ENCODE measurements around the gene SEC14L3. TPM values are rescaled to one million over a fixed set of nuclear protein-coding genes. Genes with fewer than 3 reads are reported as not detected.
A peak's percentile ranks its signal among the peaks of the same experiment; 100 is the strongest.

Gene SEC14L3
- total and polyA plus RNA-seq, 10 of the 15 experiments (the other 5 are each of a cell fraction or from before 2014, with no cell fraction given): 0.03 TPM; not detected in 9

DNA sequence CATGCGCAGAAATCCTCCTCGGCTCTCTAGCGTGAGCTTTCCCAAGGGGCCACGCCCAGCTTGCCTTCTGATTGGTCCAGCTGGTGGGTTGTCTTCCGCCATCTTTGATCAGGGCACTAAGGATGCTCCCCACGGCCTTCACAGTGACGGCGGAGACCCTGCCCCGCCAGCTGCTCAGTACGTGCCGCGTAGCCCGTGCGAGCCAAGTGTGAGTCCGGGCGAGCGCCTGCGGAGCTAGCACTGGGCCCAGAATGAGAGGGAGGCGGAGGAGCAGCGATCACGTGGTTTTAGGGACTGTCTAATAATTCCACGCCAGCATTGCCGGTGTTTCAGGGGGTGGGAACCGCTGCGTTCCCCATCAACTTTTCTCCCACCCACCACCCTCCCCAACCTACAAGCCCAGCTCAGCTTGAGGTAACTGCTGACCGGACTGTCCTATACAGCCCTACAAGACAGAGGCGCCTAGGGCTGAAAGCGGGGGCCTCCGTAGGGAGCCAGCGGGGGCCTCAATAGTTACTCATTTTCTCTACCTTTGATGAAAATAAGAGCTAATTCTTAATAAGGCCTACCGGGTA, 47.8 kb downstream of the SEC14L3 start (continued):
- TF ChIP-seq, protein P1, sequence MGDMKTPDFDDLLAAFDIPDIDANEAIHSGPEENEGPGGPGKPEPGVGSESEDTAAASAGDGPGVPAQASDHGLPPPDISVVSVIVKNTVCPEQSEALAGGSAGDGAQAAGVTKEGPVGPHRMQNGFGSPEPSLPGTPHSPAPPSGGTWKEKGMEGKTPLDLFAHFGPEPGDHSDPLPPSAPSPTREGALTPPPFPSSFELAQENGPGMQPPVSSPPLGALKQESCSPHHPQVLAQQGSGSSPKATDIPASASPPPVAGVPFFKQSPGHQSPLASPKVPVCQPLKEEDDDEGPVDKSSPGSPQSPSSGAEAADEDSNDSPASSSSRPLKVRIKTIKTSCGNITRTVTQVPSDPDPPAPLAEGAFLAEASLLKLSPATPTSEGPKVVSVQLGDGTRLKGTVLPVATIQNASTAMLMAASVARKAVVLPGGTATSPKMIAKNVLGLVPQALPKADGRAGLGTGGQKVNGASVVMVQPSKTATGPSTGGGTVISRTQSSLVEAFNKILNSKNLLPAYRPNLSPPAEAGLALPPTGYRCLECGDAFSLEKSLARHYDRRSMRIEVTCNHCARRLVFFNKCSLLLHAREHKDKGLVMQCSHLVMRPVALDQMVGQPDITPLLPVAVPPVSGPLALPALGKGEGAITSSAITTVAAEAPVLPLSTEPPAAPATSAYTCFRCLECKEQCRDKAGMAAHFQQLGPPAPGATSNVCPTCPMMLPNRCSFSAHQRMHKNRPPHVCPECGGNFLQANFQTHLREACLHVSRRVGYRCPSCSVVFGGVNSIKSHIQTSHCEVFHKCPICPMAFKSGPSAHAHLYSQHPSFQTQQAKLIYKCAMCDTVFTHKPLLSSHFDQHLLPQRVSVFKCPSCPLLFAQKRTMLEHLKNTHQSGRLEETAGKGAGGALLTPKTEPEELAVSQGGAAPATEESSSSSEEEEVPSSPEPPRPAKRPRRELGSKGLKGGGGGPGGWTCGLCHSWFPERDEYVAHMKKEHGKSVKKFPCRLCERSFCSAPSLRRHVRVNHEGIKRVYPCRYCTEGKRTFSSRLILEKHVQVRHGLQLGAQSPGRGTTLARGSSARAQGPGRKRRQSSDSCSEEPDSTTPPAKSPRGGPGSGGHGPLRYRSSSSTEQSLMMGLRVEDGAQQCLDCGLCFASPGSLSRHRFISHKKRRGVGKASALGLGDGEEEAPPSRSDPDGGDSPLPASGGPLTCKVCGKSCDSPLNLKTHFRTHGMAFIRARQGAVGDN (IDR thresholded peaks at IDR 0.05): peak; percentile 28
- TF ChIP-seq MTA2 (IDR thresholded peaks at IDR 0.05; ENCODE audit: low read depth): 0 out of 2 replicates have a peak, but pooled peaks have one; percentile 28
- no peak for TF ChIP-seq ZNF274 (IDR thresholded peaks at IDR 0.05; ENCODE audit: insufficient read depth, insufficient read length)
- TF ChIP-seq POU2F2 (IDR thresholded peaks at IDR 0.05; ENCODE audit: borderline replicate concordance, low read depth, low read length): no peak
- peak; percentile 94 to 98 for TF ChIP-seq BHLHE40 (IDR thresholded peaks at IDR 0.05; ENCODE audit: borderline replicate concordance in 1 of 2, low read depth in 2 of 2, low read length in 1 of 2)
- no peak for TF ChIP-seq FOXM1 (IDR thresholded peaks at IDR 0.05; ENCODE audit: low read depth, low read length)
- peak; percentile 45; the same call in 1 of the 2 replicates for TF ChIP-seq TAF1 (IDR thresholded peaks at IDR 0.05; ENCODE audit: borderline replicate concordance, low read depth, low read length)
- TF ChIP-seq, protein P2, sequence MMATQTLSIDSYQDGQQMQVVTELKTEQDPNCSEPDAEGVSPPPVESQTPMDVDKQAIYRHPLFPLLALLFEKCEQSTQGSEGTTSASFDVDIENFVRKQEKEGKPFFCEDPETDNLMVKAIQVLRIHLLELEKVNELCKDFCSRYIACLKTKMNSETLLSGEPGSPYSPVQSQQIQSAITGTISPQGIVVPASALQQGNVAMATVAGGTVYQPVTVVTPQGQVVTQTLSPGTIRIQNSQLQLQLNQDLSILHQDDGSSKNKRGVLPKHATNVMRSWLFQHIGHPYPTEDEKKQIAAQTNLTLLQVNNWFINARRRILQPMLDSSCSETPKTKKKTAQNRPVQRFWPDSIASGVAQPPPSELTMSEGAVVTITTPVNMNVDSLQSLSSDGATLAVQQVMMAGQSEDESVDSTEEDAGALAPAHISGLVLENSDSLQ (IDR thresholded peaks at IDR 0.05): peak; percentile 76
- TF ChIP-seq RAD51 (IDR thresholded peaks at IDR 0.05): peak; percentile 98
- TF ChIP-seq BACH1 (IDR thresholded peaks at IDR 0.05; ENCODE audit: borderline replicate concordance): peak; percentile 44
- TF ChIP-seq, protein P3, sequence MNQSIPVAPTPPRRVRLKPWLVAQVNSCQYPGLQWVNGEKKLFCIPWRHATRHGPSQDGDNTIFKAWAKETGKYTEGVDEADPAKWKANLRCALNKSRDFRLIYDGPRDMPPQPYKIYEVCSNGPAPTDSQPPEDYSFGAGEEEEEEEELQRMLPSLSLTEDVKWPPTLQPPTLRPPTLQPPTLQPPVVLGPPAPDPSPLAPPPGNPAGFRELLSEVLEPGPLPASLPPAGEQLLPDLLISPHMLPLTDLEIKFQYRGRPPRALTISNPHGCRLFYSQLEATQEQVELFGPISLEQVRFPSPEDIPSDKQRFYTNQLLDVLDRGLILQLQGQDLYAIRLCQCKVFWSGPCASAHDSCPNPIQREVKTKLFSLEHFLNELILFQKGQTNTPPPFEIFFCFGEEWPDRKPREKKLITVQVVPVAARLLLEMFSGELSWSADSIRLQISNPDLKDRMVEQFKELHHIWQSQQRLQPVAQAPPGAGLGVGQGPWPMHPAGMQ (IDR thresholded peaks at IDR 0.05; ENCODE audit: borderline replicate concordance): no peak
- peak; percentile 100 for TF ChIP-seq JUNB (IDR thresholded peaks at IDR 0.05)
- TF ChIP-seq KLF5 (IDR thresholded peaks at IDR 0.05; ENCODE audit: partially characterized antibody): peak; percentile 22
- peak; percentile 14; the same call in 1 of the 2 replicates for TF ChIP-seq HDGF (IDR thresholded peaks at IDR 0.05)
- TF ChIP-seq MXI1 (IDR thresholded peaks at IDR 0.05; ENCODE audit: low read depth, low read length): peak; percentile 94
- TF ChIP-seq STAT1 (conservative IDR thresholded peaks at IDR 0.05): peak; percentile 49; the same call in 1 of the 2 replicates
- peak; percentile 2; the same call in 1 of the 2 replicates for TF ChIP-seq NR2F1 (conservative IDR thresholded peaks at IDR 0.05)
- TF ChIP-seq CREM (IDR thresholded peaks at IDR 0.05; ENCODE audit: low read depth): peak; percentile 96
- TF ChIP-seq, protein P4, sequence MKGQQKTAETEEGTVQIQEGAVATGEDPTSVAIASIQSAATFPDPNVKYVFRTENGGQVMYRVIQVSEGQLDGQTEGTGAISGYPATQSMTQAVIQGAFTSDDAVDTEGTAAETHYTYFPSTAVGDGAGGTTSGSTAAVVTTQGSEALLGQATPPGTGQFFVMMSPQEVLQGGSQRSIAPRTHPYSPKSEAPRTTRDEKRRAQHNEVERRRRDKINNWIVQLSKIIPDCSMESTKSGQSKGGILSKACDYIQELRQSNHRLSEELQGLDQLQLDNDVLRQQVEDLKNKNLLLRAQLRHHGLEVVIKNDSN (IDR thresholded peaks at IDR 0.05; ENCODE audit: borderline replicate concordance, extremely low read length, insufficient read depth, low read depth, low read length): peak; percentile 90
- TF ChIP-seq ZNF207 (IDR thresholded peaks at IDR 0.05; ENCODE audit: borderline replicate concordance): no peak; the same call in 1 of the 2 replicates
- peak; percentile 82 for TF ChIP-seq TBL1XR1 (IDR thresholded peaks at IDR 0.05; ENCODE audit: low read depth, low read length)
- peak; percentile 85 for TF ChIP-seq POLR2A (IDR thresholded peaks at IDR 0.05; ENCODE audit: low read depth, low read length)
- TF ChIP-seq, protein P5, sequence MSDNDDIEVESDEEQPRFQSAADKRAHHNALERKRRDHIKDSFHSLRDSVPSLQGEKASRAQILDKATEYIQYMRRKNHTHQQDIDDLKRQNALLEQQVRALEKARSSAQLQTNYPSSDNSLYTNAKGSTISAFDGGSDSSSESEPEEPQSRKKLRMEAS (IDR thresholded peaks at IDR 0.05; ENCODE audit: low read depth, low read length): peak; percentile 80; the same call in 1 of the 2 replicates
- peak; percentile 99 for TF ChIP-seq YY1 (IDR thresholded peaks at IDR 0.05; ENCODE audit: low read depth, low read length)
- 0 out of 2 replicates have a peak, but pooled peaks have one; percentile 41 for TF ChIP-seq NRF1 (conservative IDR thresholded peaks at IDR 0.05; ENCODE audit: low read depth, low read length)

Measured in GM12878 (cell line).